Measurements from ENCODE around the gene IQCE.

GRCh38 chr7:2626498-2627117 lies 67.8 kb downstream of the IQCE start:
- TF ChIP-seq CTCF (IDR thresholded peaks at IDR 0.05; ENCODE audit: poor library complexity, severe bottlenecking) = no peak
- TF ChIP-seq POLR2AphosphoS5 (IDR thresholded peaks at IDR 0.05) = no peak
- no peak for TF ChIP-seq EZH2 (IDR thresholded peaks at IDR 0.05; ENCODE audit: borderline replicate concordance, insufficient read depth, low read length, poor library complexity, severe bottlenecking)

All from neural cell (in vitro differentiated cells).